ENCODE measurements around the gene EBI3. TPM values are rescaled to one million over a fixed set of nuclear protein-coding genes. Genes with fewer than 3 reads are reported as not detected.

EBI3 gene
- total and polyA plus RNA-seq, 2 donors (not counting 1 experiment from before 2014, with no cell fraction given) = 11.9 to 15.6 TPM

GRCh38 chr19:4181053-4181508, 48.2 kb upstream of the EBI3 start:
- Histone ChIP-seq H3K4me3 (ENCODE audit: control extremely low read depth in 1 of 5, extremely low read depth in 1 of 5, insufficient read depth in 1 of 5, low read depth in 2 of 5, low read length in 4 of 5) (no peak overlapping the region), H4K20me1 (ENCODE audit: control insufficient read depth, insufficient read depth, low read length, poor library complexity, severe bottlenecking) (peaks cover 6% of the 10 kb centered on the region), H3K79me2 (ENCODE audit: control insufficient read depth, insufficient read depth, low read length) (peaks cover 15% of the 10 kb centered on the region), H3K9ac (ENCODE audit: low read length) (no peak overlapping the region), H3K4me2 (replicated peaks; ENCODE audit: low read depth, low read length, poor library complexity, severe bottlenecking) (peak overlapping the region; percentile 97), H3K27me3 (replicated peaks in 1 of 4; ENCODE audit: control extremely low read depth in 1 of 4, control insufficient read depth in 3 of 4, insufficient read depth in 4 of 4, low read length in 3 of 4) (no peaks in the 10 kb centered on the region), H3K9me3 (ENCODE audit: control extremely low read depth in 1 of 3, control insufficient read depth in 2 of 3, insufficient read depth in 1 of 3, low read length in 2 of 3) (no peaks in the 10 kb centered on the region), H3K27ac (ENCODE audit: low read length in 2 of 2) (peak overlapping the region; percentile 3 to 37), H3K4me1 (ENCODE audit: control insufficient read depth in 2 of 2, insufficient read depth in 2 of 2, low read length in 2 of 2) (peaks cover 20 to 27% of the 10 kb centered on the region in 2 donors), H3K36me3 (replicated peaks in 1 of 2; ENCODE audit: control extremely low read depth in 1 of 2, control insufficient read depth in 1 of 2, extremely low read depth in 1 of 2, insufficient read depth in 2 of 2, low read length in 1 of 2) (peaks cover 1 to 13% of the 10 kb centered on the region in 2 experiments), H2AFZ (ENCODE audit: insufficient read depth, low read depth, low read length, poor library complexity, severe bottlenecking) (no peak overlapping the region)
- TF ChIP-seq CTCF (IDR thresholded peaks at IDR 0.05) (no peak), EZH2 (IDR thresholded peaks at IDR 0.05; ENCODE audit: borderline replicate concordance, insufficient read depth, low read depth, low read length, poor library complexity, severe bottlenecking) (no peak)
- Mint-ChIP-seq H3K27ac (peak overlapping the region; percentile 55), H3K4me3 (peak overlapping the region; percentile 99), H3K9me3 (ENCODE audit: insufficient read depth) (no peaks in the 10 kb centered on the region), H3K4me1 (peaks cover 35% of the 10 kb centered on the region), H3K27me3 (no peaks in the 10 kb centered on the region)
- ChIA-PET POLR2A (interaction anchor here (0.6 kb wide), 1 partner anchor 299 kb away, joined by 3 read pairs; no protein-coding TSS in a partner anchor), CTCF (interaction anchor here (1.0 kb wide), 1 partner anchor 193 kb away, joined by 4 read pairs; no protein-coding TSS in a partner anchor)
- intact Hi-C loops (cut with micrococcal nuclease) = loop anchor here (5.0 kb wide), 2 partner anchors 59 to 114 kb away; partner anchors contain the start of genes MAP2K2 and ZBTB7A
- DNase-seq (no peak), ATAC-seq (ENCODE audit: low read depth) (no peak)
- WGBS (ENCODE audit: insufficient coverage) = 90% methylated on average over 2 of the region's 2 CpGs

GRCh38 chr19:4182084-4182810, 47.1 kb upstream of the EBI3 start, which contains the start of the genes ANKRD24 and SIRT6:
TSS of gene ANKRD24 (plus strand) at chr19:4182689. CDS start at chr19:4186426, 3,737 bp downstream.
TSS of gene SIRT6 (minus strand) at chr19:4182563. CDS start at chr19:4182539, 24 bp downstream.
- no peaks in the 10 kb centered on the region for H3K27me3 ChIP-seq (replicated peaks in 1 of 4; ENCODE audit: control extremely low read depth in 1 of 4, control insufficient read depth in 3 of 4, insufficient read depth in 4 of 4, low read length in 3 of 4)
- H4K20me1 ChIP-seq (ENCODE audit: control insufficient read depth, insufficient read depth, low read length, poor library complexity, severe bottlenecking) = peaks cover 6% of the 10 kb centered on the region
- H3K4me1 ChIP-seq (ENCODE audit: control insufficient read depth in 2 of 2, insufficient read depth in 2 of 2, low read length in 2 of 2) = peaks cover 20 to 32% of the 10 kb centered on the region in 2 donors
- CTCF ChIA-PET = no interaction called here
- H3K4me1 Mint-ChIP-seq = peaks cover 37% of the 10 kb centered on the region
- TF ChIP-seq CTCF (IDR thresholded peaks at IDR 0.05) = no peak
- TF ChIP-seq EZH2 (IDR thresholded peaks at IDR 0.05; ENCODE audit: borderline replicate concordance, insufficient read depth, low read depth, low read length, poor library complexity, severe bottlenecking) = no peak
- DNase-seq (peak; percentile 97), ATAC-seq (ENCODE audit: low read depth) (peak; percentile 83)
- peak within 1 kb of the TSS; percentile 96 for H2AFZ ChIP-seq (ENCODE audit: insufficient read depth, low read depth, low read length, poor library complexity, severe bottlenecking)
- H3K27ac ChIP-seq (ENCODE audit: low read length in 2 of 2) = peak within 1 kb of the TSS; percentile 72 to 95
- intact Hi-C loops (cut with micrococcal nuclease) = loop anchor here (1.0 to 5.0 kb wide), 6 partner anchors 9 to 419 kb away; partner anchors contain the start of genes DAPK3, MAP2K2, PIAS4 and ZBTB7A
- under 1% methylated on average over 58 of the region's 58 CpGs for WGBS (ENCODE audit: insufficient coverage)
- peaks cover 6% of the 10 kb centered on the region for H3K27me3 Mint-ChIP-seq
- peak within 1 kb of the TSS; percentile 97 for H3K4me2 ChIP-seq (replicated peaks; ENCODE audit: low read depth, low read length, poor library complexity, severe bottlenecking)
- H3K27ac Mint-ChIP-seq = peak within 1 kb of the TSS; percentile 98
- peak within 1 kb of the TSS; percentile 98 for H3K9ac ChIP-seq (ENCODE audit: low read length)
- peaks cover 0 to under 1% (median 0%) of the 10 kb centered on the region in 3 donors for H3K9me3 ChIP-seq (ENCODE audit: control extremely low read depth in 1 of 3, control insufficient read depth in 2 of 3, insufficient read depth in 1 of 3, low read length in 2 of 3)
- peak within 1 kb of the TSS; percentile 65 to 91 (median 85) for H3K4me3 ChIP-seq (ENCODE audit: control extremely low read depth in 1 of 5, extremely low read depth in 1 of 5, insufficient read depth in 1 of 5, low read depth in 2 of 5, low read length in 4 of 5)
- no peaks in the 10 kb centered on the region for H3K9me3 Mint-ChIP-seq (ENCODE audit: insufficient read depth)
- POLR2A ChIA-PET = no interaction called here
- H3K36me3 ChIP-seq (replicated peaks in 1 of 2; ENCODE audit: control extremely low read depth in 1 of 2, control insufficient read depth in 1 of 2, extremely low read depth in 1 of 2, insufficient read depth in 2 of 2, low read length in 1 of 2) = peaks cover 1 to 10% of the 10 kb centered on the region in 2 experiments
- peak within 1 kb of the TSS; percentile 99 for H3K4me3 Mint-ChIP-seq
- H3K79me2 ChIP-seq (ENCODE audit: control insufficient read depth, insufficient read depth, low read length) = peaks cover 15% of the 10 kb centered on the region
